HG03439 (cell line): Measurements from ENCODE around the gene CCL25.
"Not testable (repeated sequence)": the region's sequence is repeated elsewhere in the genome, so short reads cannot be mapped to it uniquely, and the experiment has no call there.

ENCODE experiments used
- ATAC-seq: cut with Tn5 transposase; IDR thresholded peaks from one replicate; pipeline ENCODE4 v1.9.1; 2021; ENCODE audit warnings: mild to moderate bottlenecking, moderate library complexity; ENCODE audit not compliant: unreplicated experiment

The CCL25 gene

GRCh38 chr19:8085598-8086408, 33.2 kb downstream of the CCL25 start:
- ATAC-seq: no peak

GRCh38 chr19:8086849-8087248, 34.3 kb downstream of the CCL25 start:
- ATAC-seq: no peak

- ATAC-seq: no peak
These were observed 35.3 kb downstream of the CCL25 start for GRCh38 chr19:8087876-8088275.

GRCh38 chr19:8088752-8089663, 36.4 kb downstream of the CCL25 start:
- no peak for ATAC-seq

- ATAC-seq: no peak
These were observed 37.4 kb downstream of the CCL25 start for GRCh38 chr19:8089664-8090601.

- ATAC-seq: no peak
These were observed 38.4 kb downstream of the CCL25 start for GRCh38 chr19:8090950-8091349.

GRCh38 chr19:8093740-8094139, 41.2 kb downstream of the CCL25 start:
- no peak for ATAC-seq

- ATAC-seq: no peak
These were observed 41.8 kb downstream of the CCL25 start for GRCh38 chr19:8094336-8094735.

GRCh38 chr19:8095354-8095886, 42.9 kb downstream of the CCL25 start:
- ATAC-seq: no peak

GRCh38 chr19:8096071-8096470, 43.5 kb downstream of the CCL25 start:
- no peak for ATAC-seq

GRCh38 chr19:8097198-8097597, 44.6 kb downstream of the CCL25 start:
- no peak for ATAC-seq

GRCh38 chr19:8097681-8098567, 45.4 kb downstream of the CCL25 start:
- ATAC-seq: no peak

GRCh38 chr19:8101311-8101710, 48.8 kb downstream of the CCL25 start:
- ATAC-seq: no peak

- ATAC-seq: not testable (repeated sequence)
These were observed 49.4 kb downstream of the CCL25 start for GRCh38 chr19:8101910-8102309.

- no peak for ATAC-seq
These were observed 52.9 kb downstream of the CCL25 start for GRCh38 chr19:8105471-8105870.

- ATAC-seq: no peak
These were observed 54.8 kb downstream of the CCL25 start for GRCh38 chr19:8107301-8107903.

- no peak for ATAC-seq
These were observed 56.2 kb downstream of the CCL25 start for GRCh38 chr19:8108560-8109445.

- ATAC-seq: no peak
These were observed 56.9 kb downstream of the CCL25 start for GRCh38 chr19:8109455-8109854.
